Skeletal muscle tissue (tissue), 4 donors: Measurements from ENCODE around the gene C17orf100. TPM values are rescaled to one million over a fixed set of nuclear protein-coding genes. Genes with fewer than 3 reads are reported as not detected.
"Not testable (repeated sequence)": the region's sequence is repeated elsewhere in the genome, so short reads cannot be mapped to it uniquely, and the experiment has no call there.

ENCODE experiments used
- H3K27ac ChIP-seq: one replicate; pipeline ENCODE4 v1.7.0; 2013; ENCODE audit warnings: mild to moderate bottlenecking, low read depth, low read length, inconsistent platforms
- H3K27me3 ChIP-seq, 3 donors: one replicate each; pipeline ENCODE4 v1.7.0; 2013; ENCODE audit warnings: low read length in 3 of 3; ENCODE audit not compliant: control insufficient read depth in 3 of 3, insufficient read depth in 3 of 3
- H3K36me3 ChIP-seq, 3 donors: one replicate each; pipeline ENCODE4 v1.7.0; 2013; ENCODE audit warnings: low read length in 3 of 3; ENCODE audit not compliant: control insufficient read depth in 3 of 3, insufficient read depth in 3 of 3
- H3K4me1 ChIP-seq, 3 donors: one replicate each; pipeline ENCODE4 v1.7.0; 2013; ENCODE audit warnings: low read length in 3 of 3, mild to moderate bottlenecking in 3 of 3; ENCODE audit not compliant: control insufficient read depth in 3 of 3, insufficient read depth in 3 of 3
- H3K4me3 ChIP-seq, 3 donors: one replicate each; pipeline ENCODE4 v1.7.0; 2013; ENCODE audit warnings: low read length in 3 of 3
- H3K9ac ChIP-seq, 3 donors: one replicate each; pipeline ENCODE4 v1.7.0; 2013; ENCODE audit warnings: low read length in 3 of 3, mild to moderate bottlenecking in 3 of 3, moderate library complexity in 2 of 3, low read depth in 1 of 3
- H3K9me3 ChIP-seq, 3 donors: one replicate each; pipeline ENCODE4 v1.7.0; 2013; ENCODE audit warnings: low read length in 3 of 3; ENCODE audit not compliant: control insufficient read depth in 3 of 3
- total RNA-seq: library from RNA; depleted of rRNA; stranded (reverse); fragments of >200 nt; gene quantifications from one replicate; pipeline ENCODE4 v1.2.3, GENCODE V29; 2014
- donor health status: Osteomylitis.

Gene C17orf100
- total RNA-seq, 1 donor from 2014 or later: not detected

DNA sequence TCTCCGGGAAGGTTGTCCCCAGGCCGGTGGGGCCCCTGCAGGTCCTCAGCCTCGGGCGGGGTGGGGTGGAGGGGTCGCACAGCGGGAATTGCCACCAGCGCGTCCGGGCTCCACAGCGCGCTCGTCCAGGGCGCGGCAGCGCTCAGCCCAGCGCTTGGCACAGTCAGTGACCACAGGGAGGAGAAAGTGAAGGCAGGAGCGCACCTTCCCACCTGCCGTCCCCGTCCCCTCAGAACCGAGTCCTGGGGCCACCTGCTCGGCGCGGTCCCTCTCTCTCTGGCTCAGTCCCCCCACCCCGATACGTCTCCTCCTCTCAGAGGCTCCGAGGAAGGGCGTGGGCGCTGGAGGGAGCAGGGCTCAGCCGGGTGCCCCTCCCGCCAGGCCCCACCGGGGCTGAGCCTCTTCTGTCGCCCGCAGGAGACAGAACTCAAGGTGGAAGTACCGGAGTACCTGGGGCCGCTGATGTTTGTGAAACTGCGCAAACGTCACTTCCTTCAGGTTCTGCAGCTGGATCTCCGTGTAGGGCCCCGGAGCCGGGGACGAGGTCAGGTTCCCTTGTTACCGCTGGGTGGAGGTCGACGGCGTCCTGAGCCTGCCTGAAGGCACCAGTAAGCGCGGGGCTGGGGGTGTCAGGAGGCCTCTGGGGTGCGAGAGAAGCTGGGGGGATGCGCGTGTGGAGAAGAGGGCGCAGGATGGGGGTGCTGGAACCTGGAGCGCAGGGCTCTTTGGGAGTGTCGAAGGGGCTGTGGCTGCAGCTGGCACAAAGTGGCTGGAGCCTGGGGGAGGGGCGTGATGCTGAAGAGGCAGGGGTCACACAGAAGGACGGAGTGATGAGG lies 5.5 kb downstream of the C17orf100 start:
- not testable (repeated sequence) for H3K9ac ChIP-seq, H3K9me3 ChIP-seq, H3K27ac ChIP-seq, H3K4me3 ChIP-seq, H3K36me3 ChIP-seq
- Histone ChIP-seq H3K4me1 (peaks cover 6 to 23% (median 13%) of the 10 kb centered on the region in 3 donors), H3K27me3 (peaks cover 33 to 60% (median 45%) of the 10 kb centered on the region in 3 donors)

DNA sequence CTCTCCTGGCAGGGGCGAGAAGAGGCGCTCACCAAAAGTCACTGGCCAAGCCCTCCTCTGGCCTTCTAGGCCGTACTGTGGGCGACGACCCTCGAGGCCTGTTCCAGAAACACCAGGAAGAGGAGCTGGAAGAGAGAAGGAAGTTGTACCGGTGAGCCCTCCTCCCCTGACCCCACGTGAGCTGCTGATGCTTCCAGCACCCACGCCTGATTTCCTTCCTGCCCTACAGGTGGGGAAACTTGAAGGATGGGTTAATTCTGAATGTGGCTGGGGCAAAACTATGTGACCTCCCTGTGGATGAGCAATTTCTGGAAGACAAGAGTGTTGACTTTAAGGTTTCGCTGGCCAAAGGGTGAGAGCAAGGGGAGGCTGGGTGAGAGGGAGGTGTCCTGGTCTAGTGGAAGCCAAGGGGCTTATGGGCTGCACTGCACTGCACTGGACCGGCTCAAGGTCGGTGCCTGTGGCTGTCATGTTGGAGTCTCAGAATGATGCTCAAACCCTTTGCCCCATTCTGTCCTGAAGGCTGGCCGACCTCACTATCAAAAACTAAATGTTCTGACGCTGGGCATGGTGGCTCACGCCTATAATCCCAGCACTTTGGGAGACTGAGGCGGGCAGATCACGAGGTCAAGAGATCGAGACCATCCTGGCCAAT lies 6.2 kb downstream of the C17orf100 start:
- Histone ChIP-seq H3K4me1 (peaks cover 5 to 15% (median 7%) of the 10 kb centered on the region in 3 donors), H3K9me3 (no peaks in the 10 kb centered on the region), H3K4me3 (no peak overlapping the region), H3K27ac (no peak overlapping the region), H3K27me3 (peaks cover 38 to 60% (median 45%) of the 10 kb centered on the region in 3 donors), H3K36me3 (no peaks in the 10 kb centered on the region), H3K9ac (no peak overlapping the region)

DNA sequence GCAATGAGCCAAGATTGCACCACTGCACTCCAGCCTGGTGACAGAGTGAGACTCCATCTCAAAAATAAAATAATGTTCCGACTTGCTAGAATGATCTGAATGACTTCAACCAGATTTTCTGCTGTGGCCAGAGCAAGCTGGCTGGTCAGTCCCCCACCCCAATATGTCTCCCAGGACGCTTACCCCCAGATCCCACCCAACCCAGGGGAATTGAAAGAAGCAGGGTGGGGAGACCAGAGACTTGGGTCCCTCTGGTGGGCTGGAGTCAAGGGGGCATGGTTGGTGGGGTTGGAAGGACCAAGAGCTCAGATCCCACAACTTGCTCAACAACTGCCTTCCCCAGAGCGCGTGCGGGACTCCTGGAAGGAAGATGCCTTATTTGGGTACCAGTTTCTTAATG lies 6.8 kb downstream of the C17orf100 start:
- not testable (repeated sequence) for H3K9me3 ChIP-seq, H3K9ac ChIP-seq, H3K4me3 ChIP-seq, H3K4me1 ChIP-seq, H3K36me3 ChIP-seq, H3K27ac ChIP-seq
- peaks cover 38 to 57% (median 45%) of the 10 kb centered on the region in 3 donors for H3K27me3 ChIP-seq

GRCh38 chr17:6660101-6660500 lies 8.5 kb downstream of the C17orf100 start:
- no peaks in the 10 kb centered on the region for H3K9me3 ChIP-seq
- no peak overlapping the region for H3K9ac ChIP-seq
- peaks cover 31 to 42% (median 35%) of the 10 kb centered on the region in 3 donors for H3K27me3 ChIP-seq
- H3K4me1 ChIP-seq: peaks cover 0 to 2% (median 1%) of the 10 kb centered on the region in 3 donors
- H3K4me3 ChIP-seq: no peak overlapping the region
- H3K27ac ChIP-seq: no peak overlapping the region
- H3K36me3 ChIP-seq: no peaks in the 10 kb centered on the region

DNA sequence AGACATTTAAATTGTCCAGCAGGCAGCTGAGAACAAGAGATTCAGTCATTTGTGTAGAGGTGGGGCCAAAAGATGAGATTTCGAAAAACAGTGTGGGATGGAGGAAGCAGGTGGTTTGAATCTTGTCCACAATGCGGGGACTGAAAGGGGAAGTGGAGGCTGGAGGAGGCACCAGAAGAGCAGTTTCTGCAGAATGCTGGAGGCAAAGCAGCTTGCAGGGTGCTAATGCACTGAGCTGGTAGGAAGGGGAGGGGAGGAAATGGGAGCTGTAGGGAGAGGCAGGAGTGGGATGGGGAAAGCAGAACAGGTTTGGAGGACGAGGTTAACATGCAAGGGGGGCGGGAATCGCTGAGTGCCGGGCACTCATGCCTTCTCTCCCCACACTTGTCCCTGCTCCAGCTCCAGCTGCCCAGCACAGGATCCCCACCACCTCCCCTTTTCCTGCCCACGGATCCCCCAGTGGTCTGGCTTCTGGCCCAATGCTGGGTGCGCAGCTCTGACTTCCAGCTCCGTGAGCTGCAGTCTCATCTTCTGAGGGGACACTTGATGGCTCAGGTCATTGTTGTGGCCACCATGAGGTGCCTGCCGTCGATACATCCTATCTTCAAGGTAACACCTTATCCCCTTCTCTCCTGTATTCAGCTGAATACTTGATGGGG lies 9.4 kb downstream of the C17orf100 start:
- H3K27me3 ChIP-seq: peaks cover 26 to 37% (median 31%) of the 10 kb centered on the region in 3 donors
- no peaks in the 10 kb centered on the region for H3K4me1 ChIP-seq
- H3K9me3 ChIP-seq: no peaks in the 10 kb centered on the region
- H3K4me3 ChIP-seq: no peak overlapping the region
- H3K9ac ChIP-seq: no peak overlapping the region
- H3K27ac ChIP-seq: no peak overlapping the region
- no peaks in the 10 kb centered on the region for H3K36me3 ChIP-seq

DNA sequence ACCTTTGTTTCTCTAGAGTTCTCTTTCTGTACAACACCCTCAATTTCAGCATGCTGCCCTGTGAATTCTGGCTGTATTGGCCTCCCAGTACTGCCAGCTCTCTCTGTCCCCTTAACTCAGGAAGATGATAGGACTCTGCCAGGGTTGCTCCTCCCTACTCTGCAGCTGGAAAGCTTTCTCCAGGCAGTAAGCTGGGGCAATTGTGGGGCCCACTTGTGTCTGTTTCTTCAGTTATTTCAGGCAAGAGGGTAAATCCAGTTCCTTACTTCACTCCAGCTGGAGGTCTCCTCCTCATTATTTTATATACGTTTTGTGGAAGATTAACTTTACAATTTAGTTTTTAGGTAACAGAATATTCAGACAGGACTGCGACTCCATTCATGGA lies 9.9 kb downstream of the C17orf100 start:
- Histone ChIP-seq H3K4me1 (no peaks in the 10 kb centered on the region), H3K4me3 (no peak overlapping the region), H3K9ac (no peak overlapping the region), H3K9me3 (no peaks in the 10 kb centered on the region), H3K27ac (no peak overlapping the region), H3K27me3 (peaks cover 26 to 37% (median 31%) of the 10 kb centered on the region in 3 donors), H3K36me3 (no peaks in the 10 kb centered on the region)

DNA sequence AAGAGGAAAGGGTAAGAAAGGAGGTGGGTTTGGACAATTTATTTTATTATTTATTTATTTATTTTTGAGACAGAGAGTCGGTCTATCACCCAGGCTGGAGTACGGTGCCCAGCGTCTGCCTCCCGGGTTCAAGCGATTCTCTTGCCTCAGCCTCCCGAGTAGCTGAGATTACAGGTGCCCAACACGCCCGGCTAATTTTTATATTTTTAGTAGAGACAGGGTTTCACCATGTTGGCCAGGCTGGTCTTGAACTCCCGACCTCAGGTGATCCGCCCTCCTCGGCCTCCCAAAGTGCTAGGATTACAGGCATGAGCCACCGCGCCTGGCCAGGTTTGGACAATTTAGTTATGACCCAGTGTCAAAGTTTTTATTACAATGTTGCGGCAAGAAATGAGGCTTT lies 11.6 kb downstream of the C17orf100 start:
- not testable (repeated sequence) for H3K9ac ChIP-seq, H3K9me3 ChIP-seq, H3K36me3 ChIP-seq, H3K4me3 ChIP-seq, H3K4me1 ChIP-seq, H3K27ac ChIP-seq
- peaks cover 25 to 34% (median 26%) of the 10 kb centered on the region in 3 donors for H3K27me3 ChIP-seq

- Histone ChIP-seq H3K27ac (no peak overlapping the region), H3K9me3 (no peaks in the 10 kb centered on the region), H3K9ac (no peak overlapping the region), H3K36me3 (no peaks in the 10 kb centered on the region), H3K4me3 (no peak overlapping the region), H3K4me1 (no peaks in the 10 kb centered on the region), H3K27me3 (peaks cover 5 to 30% (median 20%) of the 10 kb centered on the region in 3 donors)
Observed at GRCh38 chr17:6666077-6666521, 14.5 kb downstream of the C17orf100 start.

GRCh38 chr17:6666557-6666956 lies 15.0 kb downstream of the C17orf100 start:
- H3K9ac ChIP-seq: no peak overlapping the region

GRCh38 chr17:6667516-6667915 lies 16.0 kb downstream of the C17orf100 start:
- peaks cover 6 to 31% (median 20%) of the 10 kb centered on the region in 3 donors for H3K27me3 ChIP-seq
- no peak overlapping the region for H3K4me3 ChIP-seq
- H3K36me3 ChIP-seq: no peaks in the 10 kb centered on the region
- H3K27ac ChIP-seq: no peak overlapping the region
- H3K9ac ChIP-seq: no peak overlapping the region
- no peaks in the 10 kb centered on the region for H3K9me3 ChIP-seq
- no peaks in the 10 kb centered on the region for H3K4me1 ChIP-seq

More at GRCh38 chr17:6666557-6666956, 15.0 kb downstream of the C17orf100 start:
- no peaks in the 10 kb centered on the region for H3K4me1 ChIP-seq
- H3K27me3 ChIP-seq: peaks cover 3 to 30% (median 23%) of the 10 kb centered on the region in 3 donors
- no peaks in the 10 kb centered on the region for H3K36me3 ChIP-seq
- H3K4me3 ChIP-seq: no peak overlapping the region
- H3K27ac ChIP-seq: no peak overlapping the region
- H3K9me3 ChIP-seq: no peaks in the 10 kb centered on the region
